Measurements from ENCODE around the gene PITPNM3. TPM values are rescaled to one million over a fixed set of nuclear protein-coding genes. Genes with fewer than 3 reads are reported as not detected.
A peak's percentile ranks its signal among the peaks of the same experiment; 100 is the strongest.

PITPNM3 gene
- total and polyA plus RNA-seq, 2 experiments from 2014 or later: 0.77 to 6.5 TPM

GRCh38 chr17:6457688-6458459, 98.5 kb downstream of the PITPNM3 start:
- no peak overlapping the region for H3K27ac ChIP-seq
- no peak overlapping the region for H3K4me3 ChIP-seq
- peaks cover 10% of the 10 kb centered on the region for H3K4me1 ChIP-seq (ENCODE audit: low read depth)
- H3K27me3 ChIP-seq: no peaks in the 10 kb centered on the region
- H3K9me3 ChIP-seq (ENCODE audit: low read depth): no peaks in the 10 kb centered on the region
- no peak for TF ChIP-seq CTCF (IDR thresholded peaks at IDR 0.05; ENCODE audit: low read depth, low read length)
- no peaks in the 10 kb centered on the region for H3K36me3 ChIP-seq
- DNase-seq (ENCODE audit: low read depth in 1 of 2, low spot score in 1 of 2): no peak

GRCh38 chr17:6456914-6457687, 99.3 kb downstream of the PITPNM3 start:
- Histone ChIP-seq H3K4me3 (no peak overlapping the region), H3K36me3 (no peaks in the 10 kb centered on the region), H3K27me3 (no peaks in the 10 kb centered on the region), H3K9me3 (ENCODE audit: low read depth) (no peaks in the 10 kb centered on the region), H3K27ac (no peak overlapping the region), H3K4me1 (ENCODE audit: low read depth) (peaks cover 10% of the 10 kb centered on the region)
- DNase-seq (ENCODE audit: low read depth in 1 of 2, low spot score in 1 of 2): peak in 1 of 2 donors; percentile 48
- no peak for TF ChIP-seq CTCF (IDR thresholded peaks at IDR 0.05; ENCODE audit: low read depth, low read length)

GRCh38 chr17:6456321-6456720, 100.0 kb downstream of the PITPNM3 start:
- no peak for DNase-seq (ENCODE audit: low read depth in 1 of 2, low spot score in 1 of 2)
- no peaks in the 10 kb centered on the region for H3K9me3 ChIP-seq (ENCODE audit: low read depth)
- no peaks in the 10 kb centered on the region for H3K36me3 ChIP-seq
- H3K4me1 ChIP-seq (ENCODE audit: low read depth): peaks cover 10% of the 10 kb centered on the region
- no peak overlapping the region for H3K4me3 ChIP-seq
- H3K27me3 ChIP-seq: no peaks in the 10 kb centered on the region
- no peak for TF ChIP-seq CTCF (IDR thresholded peaks at IDR 0.05; ENCODE audit: low read depth, low read length)
- H3K27ac ChIP-seq: no peak overlapping the region

- no peak overlapping the region for H3K27ac ChIP-seq
- H3K4me1 ChIP-seq (ENCODE audit: low read depth): peaks cover 7% of the 10 kb centered on the region
- H3K9me3 ChIP-seq (ENCODE audit: low read depth): no peaks in the 10 kb centered on the region
- H3K36me3 ChIP-seq: no peaks in the 10 kb centered on the region
- no peak overlapping the region for H3K4me3 ChIP-seq
- no peak for TF ChIP-seq CTCF (IDR thresholded peaks at IDR 0.05; ENCODE audit: low read depth, low read length)
- DNase-seq (ENCODE audit: low read depth in 1 of 2, low spot score in 1 of 2): peak; percentile 46
- no peaks in the 10 kb centered on the region for H3K27me3 ChIP-seq
These were observed 101.0 kb downstream of the PITPNM3 start for GRCh38 chr17:6455321-6455705.

- no peaks in the 10 kb centered on the region for H3K27me3 ChIP-seq
- no peak for DNase-seq (ENCODE audit: low read depth in 1 of 2, low spot score in 1 of 2)
- H3K36me3 ChIP-seq: no peaks in the 10 kb centered on the region
- H3K27ac ChIP-seq: no peak overlapping the region
- H3K4me1 ChIP-seq (ENCODE audit: low read depth): peaks cover 7% of the 10 kb centered on the region
- H3K4me3 ChIP-seq: no peak overlapping the region
- H3K9me3 ChIP-seq (ENCODE audit: low read depth): no peaks in the 10 kb centered on the region
- no peak for TF ChIP-seq CTCF (IDR thresholded peaks at IDR 0.05; ENCODE audit: low read depth, low read length)
These were observed 101.6 kb downstream of the PITPNM3 start for GRCh38 chr17:6454495-6455320.

Data from cardiac muscle cell (in vitro differentiated cells and primary cell).